ENCODE results near the gene KCNQ1. TPM values are rescaled to one million over a fixed set of nuclear protein-coding genes. Genes with fewer than 3 reads are reported as not detected.
A peak's percentile ranks its signal among the peaks of the same experiment; 100 is the strongest.

The KCNQ1 gene
- total and polyA plus RNA-seq, 2 donors (not counting 3 experiments of a cell fraction or from before 2014, with no cell fraction given): 0.07 to 0.09 TPM

GRCh38 chr11:2419638-2420501 lies 24.9 kb upstream of the KCNQ1 start:
- Histone ChIP-seq H3K79me2 (ENCODE audit: control insufficient read depth, insufficient read depth, low read length) (no peaks in the 10 kb centered on the region), H3K27me3 (ENCODE audit: control insufficient read depth in 2 of 2, insufficient read depth in 2 of 2, low read length in 2 of 2) (no peaks in the 10 kb centered on the region), H3K9ac (replicated peaks; ENCODE audit: extremely low read depth, insufficient read depth, low read length) (no peak overlapping the region), H3K36me3 (ENCODE audit: control insufficient read depth in 2 of 2, extremely low read depth in 1 of 2, insufficient read depth in 2 of 2, low read length in 2 of 2) (no peaks in the 10 kb centered on the region), H2AFZ (ENCODE audit: low read depth, low read length) (no peak overlapping the region), H3K9me3 (replicated peaks; ENCODE audit: control insufficient read depth, insufficient read depth, low read length) (no peaks in the 10 kb centered on the region), H3K4me1 (ENCODE audit: control insufficient read depth, extremely low read depth, insufficient read depth, low read length) (no peaks in the 10 kb centered on the region), H4K20me1 (replicated peaks; ENCODE audit: control insufficient read depth, extremely low read depth, insufficient read depth, low read length) (no peaks in the 10 kb centered on the region), H3K4me2 (ENCODE audit: insufficient read depth, low read length) (no peak overlapping the region), H3K4me3 (replicated peaks in 1 of 3; ENCODE audit: insufficient read depth in 1 of 3, low read depth in 1 of 3, low read length in 3 of 3) (no peak overlapping the region), H3K9me1 (replicated peaks; ENCODE audit: control insufficient read depth, extremely low read depth, insufficient read depth, low read length) (no peaks in the 10 kb centered on the region), H3K27ac (ENCODE audit: insufficient read depth, low read depth, low read length) (no peak overlapping the region)
- BruUV-seq (replicated peaks): no TSS peak
- intact Hi-C loops (cut with micrococcal nuclease) (loop anchor here (1.0 to 2.0 kb wide), 5 partner anchors 20 to 254 kb away; partner anchors contain the start of gene TSSC4), dilution Hi-C loops (cut with MboI; ENCODE audit: extremely low pct_ligation_motif_present, low sequenced_read_pairs) (no loop called here)
- ChIA-PET POLR2A (interaction anchor here (0.7 to 1.6 kb wide), 3 partner anchors 115 to 474 kb away, joined by 3 to 7 read pairs (median 3); no protein-coding TSS in a partner anchor), CTCF (interaction anchor here (0.6 to 10.1 kb wide), 46 partner anchors 9 to 767 kb away, joined by 3 to 829 read pairs (median 5); partner anchors contain the start of genes C11orf21, CD81, TSPAN32 and TSSC4)
- TF ChIP-seq POLR2AphosphoS5 (IDR thresholded peaks at IDR 0.05; ENCODE audit: insufficient read depth, low read depth, low read length): no peak
- TF ChIP-seq CTCF (IDR thresholded peaks at IDR 0.05; ENCODE audit: extremely low read depth in 1 of 2, insufficient read depth in 1 of 2, low read depth in 1 of 2, low read length in 2 of 2): peak; percentile 82 to 86
- peak; percentile 77 for DNase-seq (ENCODE audit: low read depth, low spot score)
- peak; percentile 64 for FAIRE-seq
